HepG2 (cell line): Measurements from ENCODE around the gene CTNNAL1. TPM values are rescaled to one million over a fixed set of nuclear protein-coding genes. Genes with fewer than 3 reads are reported as not detected.

Source experiments
- ASH2L ChIP-seq: fragments of 300-600, 200-600 bp; sonication (generic); IDR thresholded peaks from 2 replicates; pipeline ENCODE4 v1.7.0; 2017; ENCODE audit warnings: low read depth, mild to moderate bottlenecking, moderate library complexity, mixed read lengths, low read length; ENCODE audit not compliant: insufficient read length
- CBX1 ChIP-seq: IDR thresholded peaks from one replicate; pipeline ENCODE4 v1.6.1; 2016; ENCODE audit warnings: antibody characterized with exemption, low read depth
- ERF ChIP-seq: IDR thresholded peaks from 2 replicates; pipeline ENCODE4 v1.6.1; 2018; ENCODE audit warnings: missing biosample characterization, missing genetic modification reagents
- NFYC ChIP-seq: IDR thresholded peaks from 2 replicates; pipeline ENCODE4 v1.6.1; 2016; ENCODE audit warnings: missing genetic modification reagents, missing compliant biosample characterization
- TAF1 ChIP-seq: sonication (generic); formaldehyde crosslinking; IDR thresholded peaks from 2 replicates; pipeline ENCODE4 v1.4.0; 2020; ENCODE audit warnings: missing genetic modification reagents
- TEAD3 ChIP-seq: optimal IDR thresholded peaks from 2 replicates; pipeline ENCODE3; 2016; ENCODE audit warnings: borderline replicate concordance
- TFE3 ChIP-seq: IDR thresholded peaks from 2 replicates; pipeline ENCODE4 v1.6.1; 2016
- ZNF407 ChIP-seq: sonication (generic); formaldehyde crosslinking; IDR thresholded peaks from one replicate; pipeline ENCODE4 v1.5.1; 2020; ENCODE audit warnings: mild to moderate bottlenecking, missing genetic modification reagents; ENCODE audit errors: not compliant biosample characterization
- ZNF543 ChIP-seq: sonication (generic); formaldehyde crosslinking; IDR thresholded peaks from 2 replicates; pipeline ENCODE4 v1.4.0; 2020; ENCODE audit warnings: mild to moderate bottlenecking, missing genetic modification reagents
- ZNF703 ChIP-seq: sonication (generic); formaldehyde crosslinking; IDR thresholded peaks from 2 replicates; pipeline ENCODE4 v1.5.1; 2020; ENCODE audit warnings: missing genetic modification reagents, mild to moderate bottlenecking, moderate library complexity, borderline replicate concordance
- polyA plus RNA-seq, 8 experiments: library from polyadenylated mRNA; depleted of rRNA in 3 of 8; stranded (reverse) in 7 of 8; unstranded in 1 of 8; fragments of >200 nt; fragmentation: Illumina TruSeq in 4 of 8; extraction: Trizol in 4 of 8; gene quantifications; 2 replicates each; pipeline versions ENCODE4 v1.2.1 to v1.2.3, GENCODE V29; 2011 to 2016; ENCODE audit warnings: low read depth in 4 of 8, missing spikeins in 1 of 8, mixed read lengths in 1 of 8; ENCODE audit not compliant: insufficient read depth in 1 of 8
- total RNA-seq, 5 experiments: library from RNA; depleted of rRNA; stranded (reverse); fragments of >200 nt; fragmentation: Illumina TruSeq; extraction: Trizol; gene quantifications; 2 replicates each; pipeline ENCODE4 v1.2.3, GENCODE V29; 2016; ENCODE audit warnings: low read depth in 1 of 5
- TF ChIP-seq, protein P1 (sequence below): IDR thresholded peaks from 2 replicates; pipeline ENCODE4 v1.6.1; 2016; ENCODE audit warnings: low read depth, missing genetic modification reagents, missing compliant biosample characterization
- TF ChIP-seq, protein P2 (sequence below): sonication (generic); formaldehyde crosslinking; IDR thresholded peaks from 2 replicates; pipeline ENCODE4 v1.5.1; 2020; ENCODE audit warnings: mild to moderate bottlenecking, missing genetic modification reagents, moderate library complexity

CTNNAL1 gene
- total and polyA plus RNA-seq, 2 of the 13 experiments (the other 11 are each of a cell fraction or from before 2014, with no cell fraction given), result 32.0 to 162 TPM

DNA sequence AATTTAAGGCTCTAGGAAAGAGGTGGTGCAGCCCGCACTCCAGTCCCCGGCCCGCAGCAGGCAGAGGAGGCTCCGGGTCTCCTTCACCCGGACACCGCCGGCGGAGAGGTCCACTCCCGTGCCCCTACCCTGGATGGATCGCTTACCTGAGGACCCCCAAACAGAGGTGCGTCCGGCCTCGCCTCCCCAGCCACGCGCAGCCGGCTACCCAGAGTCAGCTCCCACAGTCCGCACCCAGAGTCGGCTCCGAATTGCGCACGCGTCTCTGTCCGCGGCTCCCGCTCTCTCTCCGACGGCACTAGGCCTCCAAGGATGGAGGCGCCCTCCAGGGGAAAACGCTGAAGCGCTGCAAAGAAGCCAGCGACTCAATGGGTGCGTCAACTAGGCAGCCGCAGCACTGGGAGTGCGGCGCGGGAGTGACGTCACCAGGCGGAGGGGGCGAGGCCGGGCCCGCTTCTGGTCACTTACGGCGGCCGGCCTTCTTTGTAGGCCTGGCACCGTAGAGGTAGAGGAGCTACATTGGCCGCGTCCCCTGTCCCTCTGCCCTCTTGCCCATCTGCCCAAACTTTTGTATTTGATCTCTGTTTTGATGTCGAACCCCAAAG, 79.5 kb downstream of the CTNNAL1 start, which contains the start of gene ELP1 (continued):
- TF ChIP-seq, protein P1, sequence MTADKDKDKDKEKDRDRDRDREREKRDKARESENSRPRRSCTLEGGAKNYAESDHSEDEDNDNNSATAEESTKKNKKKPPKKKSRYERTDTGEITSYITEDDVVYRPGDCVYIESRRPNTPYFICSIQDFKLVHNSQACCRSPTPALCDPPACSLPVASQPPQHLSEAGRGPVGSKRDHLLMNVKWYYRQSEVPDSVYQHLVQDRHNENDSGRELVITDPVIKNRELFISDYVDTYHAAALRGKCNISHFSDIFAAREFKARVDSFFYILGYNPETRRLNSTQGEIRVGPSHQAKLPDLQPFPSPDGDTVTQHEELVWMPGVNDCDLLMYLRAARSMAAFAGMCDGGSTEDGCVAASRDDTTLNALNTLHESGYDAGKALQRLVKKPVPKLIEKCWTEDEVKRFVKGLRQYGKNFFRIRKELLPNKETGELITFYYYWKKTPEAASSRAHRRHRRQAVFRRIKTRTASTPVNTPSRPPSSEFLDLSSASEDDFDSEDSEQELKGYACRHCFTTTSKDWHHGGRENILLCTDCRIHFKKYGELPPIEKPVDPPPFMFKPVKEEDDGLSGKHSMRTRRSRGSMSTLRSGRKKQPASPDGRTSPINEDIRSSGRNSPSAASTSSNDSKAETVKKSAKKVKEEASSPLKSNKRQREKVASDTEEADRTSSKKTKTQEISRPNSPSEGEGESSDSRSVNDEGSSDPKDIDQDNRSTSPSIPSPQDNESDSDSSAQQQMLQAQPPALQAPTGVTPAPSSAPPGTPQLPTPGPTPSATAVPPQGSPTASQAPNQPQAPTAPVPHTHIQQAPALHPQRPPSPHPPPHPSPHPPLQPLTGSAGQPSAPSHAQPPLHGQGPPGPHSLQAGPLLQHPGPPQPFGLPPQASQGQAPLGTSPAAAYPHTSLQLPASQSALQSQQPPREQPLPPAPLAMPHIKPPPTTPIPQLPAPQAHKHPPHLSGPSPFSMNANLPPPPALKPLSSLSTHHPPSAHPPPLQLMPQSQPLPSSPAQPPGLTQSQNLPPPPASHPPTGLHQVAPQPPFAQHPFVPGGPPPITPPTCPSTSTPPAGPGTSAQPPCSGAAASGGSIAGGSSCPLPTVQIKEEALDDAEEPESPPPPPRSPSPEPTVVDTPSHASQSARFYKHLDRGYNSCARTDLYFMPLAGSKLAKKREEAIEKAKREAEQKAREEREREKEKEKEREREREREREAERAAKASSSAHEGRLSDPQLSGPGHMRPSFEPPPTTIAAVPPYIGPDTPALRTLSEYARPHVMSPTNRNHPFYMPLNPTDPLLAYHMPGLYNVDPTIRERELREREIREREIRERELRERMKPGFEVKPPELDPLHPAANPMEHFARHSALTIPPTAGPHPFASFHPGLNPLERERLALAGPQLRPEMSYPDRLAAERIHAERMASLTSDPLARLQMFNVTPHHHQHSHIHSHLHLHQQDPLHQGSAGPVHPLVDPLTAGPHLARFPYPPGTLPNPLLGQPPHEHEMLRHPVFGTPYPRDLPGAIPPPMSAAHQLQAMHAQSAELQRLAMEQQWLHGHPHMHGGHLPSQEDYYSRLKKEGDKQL, result peak; percentile 53; the same call in 1 of the 2 replicates
- TF ChIP-seq TFE3 (CRISPR knock-in tag) (no peak; the same call in 1 of the 2 replicates), CBX1 (peak; percentile 49), NFYC (no peak; the same call in 1 of the 2 replicates), TEAD3 (CRISPR knock-in tag) (peak; percentile 47), ASH2L (peak; percentile 86), ZNF407 (CRISPR knock-in tag) (peak; percentile 84), ZNF703 (CRISPR knock-in tag) (0 out of 2 replicates have a peak, but pooled peaks have one; percentile 47), ZNF543 (CRISPR knock-in tag) (peak; percentile 74; the same call in 1 of the 2 replicates), ERF (CRISPR knock-in tag) (peak; percentile 77; the same call in 1 of the 2 replicates), TAF1 (CRISPR knock-in tag) (peak; percentile 91)
- TF ChIP-seq, protein P2, sequence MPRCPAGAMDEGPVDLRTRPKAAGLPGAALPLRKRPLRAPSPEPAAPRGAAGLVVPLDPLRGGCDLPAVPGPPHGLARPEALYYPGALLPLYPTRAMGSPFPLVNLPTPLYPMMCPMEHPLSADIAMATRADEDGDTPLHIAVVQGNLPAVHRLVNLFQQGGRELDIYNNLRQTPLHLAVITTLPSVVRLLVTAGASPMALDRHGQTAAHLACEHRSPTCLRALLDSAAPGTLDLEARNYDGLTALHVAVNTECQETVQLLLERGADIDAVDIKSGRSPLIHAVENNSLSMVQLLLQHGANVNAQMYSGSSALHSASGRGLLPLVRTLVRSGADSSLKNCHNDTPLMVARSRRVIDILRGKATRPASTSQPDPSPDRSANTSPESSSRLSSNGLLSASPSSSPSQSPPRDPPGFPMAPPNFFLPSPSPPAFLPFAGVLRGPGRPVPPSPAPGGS, result 0 out of 2 replicates have a peak, but pooled peaks have one; percentile 18
